OCI-LY3 (cell line): ENCODE data around the gene FAAP20.

ENCODE experiments used
- CTCF ChIP-seq: fragments of 200-600, 300-600 bp; sonication (generic); IDR thresholded peaks from 2 replicates; pipeline ENCODE4 v1.5.1; 2014; ENCODE audit warnings: antibody characterized with exemption, low read length, low read depth
- EZH2phosphoT487 ChIP-seq: fragments of 200-600 bp; shearing (Covaris generic); IDR thresholded peaks from 2 replicates; pipeline ENCODE4 v1.6.1; 2018; ENCODE audit warnings: antibody characterized with exemption, mixed run types, low read depth

GRCh38 chr1:2186901-2187300 lies 7.7 kb downstream of the FAAP20 start:
- no peak for TF ChIP-seq CTCF
- no peak for TF ChIP-seq EZH2phosphoT487
